Fibroblast of lung (primary cell): ENCODE data around the gene THAP9. TPM values are rescaled to one million over a fixed set of nuclear protein-coding genes. Genes with fewer than 3 reads are reported as not detected.

Experiments used
- DNase-seq, 2 donors: peaks; one replicate each; pipeline versions ENCODE4 v3.0.0 to v3.0.0-alpha.2; 2010; ENCODE audit warnings: low read depth in 2 of 2
- H2AFZ ChIP-seq: 2 replicates; pipeline ENCODE4 v1.5.1; 2012; ENCODE audit warnings: low read length, control low read depth, inconsistent platforms
- H3K27ac ChIP-seq: 2 replicates; pipeline ENCODE4 v1.5.1; 2011; ENCODE audit warnings: low read length, control low read depth; ENCODE audit not compliant: insufficient read depth
- H3K27me3 ChIP-seq: 2 replicates; pipeline ENCODE4 v1.5.1; 2011; ENCODE audit warnings: mild to moderate bottlenecking, low read length; ENCODE audit not compliant: control insufficient read depth, insufficient read depth
- H3K36me3 ChIP-seq: 2 replicates; pipeline ENCODE4 v1.5.1; 2011; ENCODE audit warnings: low read length; ENCODE audit not compliant: control insufficient read depth, insufficient read depth
- H3K4me1 ChIP-seq: 2 replicates; pipeline ENCODE4 v1.5.1; 2011; ENCODE audit warnings: low read length; ENCODE audit not compliant: control insufficient read depth, insufficient read depth; ENCODE audit errors: extremely low read depth
- H3K4me2 ChIP-seq: 2 replicates; pipeline ENCODE4 v1.5.1; 2011; ENCODE audit warnings: low read length, control low read depth; ENCODE audit not compliant: insufficient read depth; ENCODE audit errors: extremely low read depth
- H3K4me3 ChIP-seq, 4 experiments: fragments of 200-600 bp in 1 of 4; sonication (generic) in 1 of 4; replicated peaks in 1 of 4; 2 replicates each; pipeline ENCODE4 v1.5.1; 2011 to 2016; ENCODE audit warnings: low read length in 4 of 4, low read depth in 3 of 4, mild to moderate bottlenecking in 3 of 4, control low read depth in 2 of 4, inconsistent platforms in 1 of 4, mixed read lengths in 1 of 4; ENCODE audit not compliant: insufficient read depth in 1 of 4; ENCODE audit errors: control extremely low read depth in 1 of 4
- H3K79me2 ChIP-seq: 2 replicates; pipeline ENCODE4 v1.5.1; 2012; ENCODE audit warnings: mild to moderate bottlenecking, low read length, inconsistent platforms; ENCODE audit not compliant: control insufficient read depth, insufficient read depth
- H3K9ac ChIP-seq: 2 replicates; pipeline ENCODE4 v1.5.1; 2011; ENCODE audit warnings: mild to moderate bottlenecking, low read length, control low read depth; ENCODE audit not compliant: insufficient read depth
- H3K9me3 ChIP-seq: 2 replicates; pipeline ENCODE4 v1.5.1; 2012; ENCODE audit warnings: low read depth, low read length; ENCODE audit not compliant: control insufficient read depth, insufficient read depth
- H4K20me1 ChIP-seq: 2 replicates; pipeline ENCODE4 v1.5.1; 2011; ENCODE audit warnings: low read length; ENCODE audit not compliant: control insufficient read depth, insufficient read depth; ENCODE audit errors: extremely low read depth
- CTCF ChIP-seq, 2 donors: IDR thresholded peaks in 1 of 2; conservative IDR thresholded peaks in 1 of 2; 1 replicate in 1 of 2; 2 replicates in 1 of 2; pipeline ENCODE4 v1.5.1; 2011 to 2012; ENCODE audit warnings: low read length in 2 of 2, control low read depth in 1 of 2, inconsistent platforms in 1 of 2, low read depth in 1 of 2, mild to moderate bottlenecking in 1 of 2
- EZH2 ChIP-seq: IDR thresholded peaks from 2 replicates; pipeline ENCODE4 v1.5.1; 2012; ENCODE audit warnings: low read length, control low read depth, mild to moderate bottlenecking; ENCODE audit errors: missing control alignments
- polyA plus RNA-seq, 2 donors: library from polyadenylated mRNA; depleted of rRNA in 1 of 2; stranded (reverse) in 1 of 2; unstranded in 1 of 2; fragments of >200 nt; gene quantifications; 2 replicates each; pipeline ENCODE4 v1.2.1, GENCODE V29; 2011 to 2012; ENCODE audit warnings: missing spikeins in 1 of 2
- total RNA-seq: library from RNA; depleted of rRNA; stranded (reverse); fragments of >200 nt; gene quantifications from 2 replicates; pipeline ENCODE4 v1.2.1, GENCODE V29; 2014

The THAP9 gene
- total and polyA plus RNA-seq, 2 donors (not counting 1 experiment from before 2014, with no cell fraction given) = 2.4 to 5.6 TPM

GRCh38 chr4:82930848-82931755, 30.6 kb downstream of the THAP9 start:
- Histone ChIP-seq H3K4me3 (no peak overlapping the region), H3K27ac (no peak overlapping the region), H4K20me1 (no peaks in the 10 kb centered on the region), H3K9me3 (no peaks in the 10 kb centered on the region), H3K79me2 (no peaks in the 10 kb centered on the region), H3K27me3 (no peaks in the 10 kb centered on the region), H2AFZ (no peak overlapping the region), H3K4me2 (no peak overlapping the region), H3K9ac (no peak overlapping the region), H3K4me1 (no peaks in the 10 kb centered on the region), H3K36me3 (peaks cover 2% of the 10 kb centered on the region)
- no peak for DNase-seq
- TF ChIP-seq CTCF (conservative IDR thresholded peaks at IDR 0.05 in 1 of 2, IDR thresholded peaks at IDR 0.05 in 1 of 2; ENCODE audit: low read depth in 1 of 2, low read length in 2 of 2) = no peak
- no peak for TF ChIP-seq EZH2

GRCh38 chr4:82934441-82934840, 33.9 kb downstream of the THAP9 start:
- Histone ChIP-seq H3K27ac (no peak overlapping the region), H3K9ac (no peak overlapping the region), H4K20me1 (no peaks in the 10 kb centered on the region), H3K4me2 (no peak overlapping the region), H3K4me3 (no peak overlapping the region), H3K36me3 (peaks cover 1% of the 10 kb centered on the region), H3K4me1 (no peaks in the 10 kb centered on the region), H3K27me3 (no peaks in the 10 kb centered on the region), H3K9me3 (no peaks in the 10 kb centered on the region), H3K79me2 (no peaks in the 10 kb centered on the region), H2AFZ (no peak overlapping the region)
- TF ChIP-seq CTCF (conservative IDR thresholded peaks at IDR 0.05 in 1 of 2, IDR thresholded peaks at IDR 0.05 in 1 of 2; ENCODE audit: low read depth in 1 of 2, low read length in 2 of 2) (no peak), EZH2 (no peak)
- DNase-seq = no peak

- Histone ChIP-seq H3K9ac (no peak overlapping the region), H3K36me3 (peaks cover 2% of the 10 kb centered on the region), H2AFZ (no peak overlapping the region), H4K20me1 (no peaks in the 10 kb centered on the region), H3K9me3 (no peaks in the 10 kb centered on the region), H3K27me3 (no peaks in the 10 kb centered on the region), H3K27ac (no peak overlapping the region), H3K4me3 (no peak overlapping the region), H3K4me2 (no peak overlapping the region), H3K4me1 (no peaks in the 10 kb centered on the region), H3K79me2 (no peaks in the 10 kb centered on the region)
- DNase-seq = no peak
- TF ChIP-seq EZH2 = no peak
- no peak for TF ChIP-seq CTCF (conservative IDR thresholded peaks at IDR 0.05 in 1 of 2, IDR thresholded peaks at IDR 0.05 in 1 of 2; ENCODE audit: low read depth in 1 of 2, low read length in 2 of 2)
These were observed 38.9 kb downstream of the THAP9 start for GRCh38 chr4:82939414-82939813.
